GM12864 (cell line): ENCODE data around the gene LUZP4.

Source experiments
- DNase-seq: peaks from one replicate; pipeline ENCODE4 v3.0.0-alpha.2; 2011; ENCODE audit warnings: low read depth
- H3K4me3 ChIP-seq: 2 replicates; pipeline ENCODE4 v1.5.1; 2011; ENCODE audit warnings: mild to moderate bottlenecking, low read depth, low read length, control low read depth
- CTCF ChIP-seq: IDR thresholded peaks from 2 replicates; pipeline ENCODE4 v1.5.1; 2011; ENCODE audit warnings: low read depth, mild to moderate bottlenecking, moderate library complexity, low read length, control low read depth, inconsistent platforms; ENCODE audit errors: missing control alignments

LUZP4 gene

GRCh38 chrX:115261148-115261547, 28.4 kb upstream of the LUZP4 start:
- no peak for TF ChIP-seq CTCF
- no peak overlapping the region for H3K4me3 ChIP-seq

DNA sequence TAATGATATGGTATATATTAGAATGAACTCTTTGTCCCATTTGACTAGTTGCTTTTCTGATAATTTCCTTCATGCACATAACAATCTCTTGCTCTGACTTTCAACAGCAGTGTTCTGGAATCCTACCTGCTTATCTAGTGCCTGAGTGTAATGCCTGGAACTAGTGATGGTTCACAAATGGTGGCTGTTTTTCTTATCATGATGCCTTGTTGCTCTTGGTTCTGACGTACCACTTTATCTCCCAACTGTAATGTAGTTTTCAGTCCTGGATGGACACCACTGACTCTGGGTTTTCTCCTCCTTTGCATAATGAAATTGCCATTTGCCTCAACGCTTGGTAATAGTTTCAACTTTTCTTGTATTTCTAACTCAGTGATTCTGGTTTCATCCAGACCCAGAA, 25.5 kb upstream of the LUZP4 start:
- DNase-seq, result no peak
- no peak overlapping the region for H3K4me3 ChIP-seq
- no peak for TF ChIP-seq CTCF

More at GRCh38 chrX:115261148-115261547, 28.4 kb upstream of the LUZP4 start:
- no peak for DNase-seq

DNA sequence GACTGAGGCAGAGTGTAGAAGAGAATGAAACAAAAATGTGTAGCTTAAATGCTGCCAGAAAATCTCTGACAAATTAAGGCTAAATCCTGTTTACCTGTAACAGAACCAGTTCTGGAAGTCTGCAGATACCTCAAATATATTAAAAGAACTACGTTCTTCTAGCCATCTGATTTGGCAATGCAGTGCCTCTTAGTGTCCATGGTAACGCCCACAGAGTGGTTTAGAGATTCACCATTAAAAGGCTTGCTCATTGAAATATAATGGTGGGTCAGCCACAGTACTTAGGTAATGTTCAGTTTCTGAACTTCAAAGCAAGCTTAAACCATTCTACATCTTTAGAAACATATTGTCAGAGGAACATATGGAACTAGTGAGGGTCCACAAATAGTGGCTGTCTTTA, 23.2 kb upstream of the LUZP4 start:
- no peak for DNase-seq
- H3K4me3 ChIP-seq, result no peak overlapping the region
- no peak for TF ChIP-seq CTCF

GRCh38 chrX:115268421-115268820, 21.1 kb upstream of the LUZP4 start:
- DNase-seq, result no peak
- peak; percentile 44 for TF ChIP-seq CTCF
- no peak overlapping the region for H3K4me3 ChIP-seq

GRCh38 chrX:115269051-115269683, 20.3 kb upstream of the LUZP4 start:
- TF ChIP-seq CTCF, result no peak
- no peak for DNase-seq
- H3K4me3 ChIP-seq, result no peak overlapping the region

DNA sequence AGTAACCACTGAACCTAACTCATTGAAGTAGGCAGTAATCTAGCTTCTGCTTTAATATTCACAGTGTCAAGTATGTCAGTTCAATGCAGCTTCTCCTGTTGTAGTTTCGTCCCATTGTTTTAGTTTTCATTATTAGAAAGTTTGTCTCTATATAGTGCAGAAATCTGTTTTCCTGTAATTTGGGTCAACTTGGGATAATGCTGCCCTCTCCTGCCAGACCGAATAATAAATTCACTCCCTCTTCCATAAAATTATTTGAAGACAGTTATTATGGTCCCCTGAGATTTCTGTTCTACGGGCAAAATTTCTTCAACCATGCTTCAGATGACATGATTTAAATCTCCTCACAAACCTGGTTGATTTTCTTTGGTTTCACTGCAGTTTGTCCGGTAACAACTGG, 4.6 kb upstream of the LUZP4 start:
- DNase-seq, result no peak
- no peak overlapping the region for H3K4me3 ChIP-seq
- no peak for TF ChIP-seq CTCF

DNA sequence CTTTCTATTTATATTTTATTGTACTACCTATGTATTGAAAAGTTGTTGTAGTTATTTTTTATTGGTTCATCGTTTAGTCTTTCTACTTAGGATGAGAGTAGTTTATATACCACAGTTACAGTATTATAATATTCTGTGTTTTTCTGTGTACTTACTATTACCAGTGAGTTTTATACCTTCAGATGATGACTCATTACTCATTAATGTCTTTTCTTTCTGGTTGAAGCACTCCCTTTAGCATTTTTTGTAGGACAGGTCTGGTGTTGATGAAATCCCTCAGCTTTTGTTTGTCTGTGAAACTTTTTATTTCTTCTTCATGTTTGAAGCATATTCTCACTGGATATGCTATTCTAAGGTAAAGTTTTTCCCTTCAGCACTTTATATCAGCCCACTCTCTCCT, 7.7 kb downstream of the LUZP4 start:
- no peak for TF ChIP-seq CTCF
- no peak overlapping the region for H3K4me3 ChIP-seq
- no peak for DNase-seq
